Measurements from ENCODE around the gene OOEP.

DNA sequence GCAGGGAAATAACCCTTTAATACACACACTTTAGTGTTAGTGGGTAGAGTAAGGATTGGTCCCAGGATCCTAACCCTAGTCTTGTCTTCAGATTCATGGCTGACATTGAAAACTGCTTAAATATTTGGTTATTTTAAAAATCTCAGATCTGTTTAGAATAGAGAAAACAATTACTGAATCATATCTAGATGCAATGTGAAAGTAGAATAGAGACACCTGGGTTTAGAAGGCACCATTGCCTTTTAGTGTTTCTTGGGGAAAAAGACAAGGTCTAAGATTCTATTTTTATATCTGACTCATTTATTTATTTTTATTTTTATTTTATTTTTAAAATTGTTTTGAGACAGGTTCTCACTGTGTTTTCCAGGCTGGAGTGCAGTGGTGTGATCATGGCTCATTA lies 31.0 kb upstream of the OOEP start:
- TF ChIP-seq, protein P1, sequence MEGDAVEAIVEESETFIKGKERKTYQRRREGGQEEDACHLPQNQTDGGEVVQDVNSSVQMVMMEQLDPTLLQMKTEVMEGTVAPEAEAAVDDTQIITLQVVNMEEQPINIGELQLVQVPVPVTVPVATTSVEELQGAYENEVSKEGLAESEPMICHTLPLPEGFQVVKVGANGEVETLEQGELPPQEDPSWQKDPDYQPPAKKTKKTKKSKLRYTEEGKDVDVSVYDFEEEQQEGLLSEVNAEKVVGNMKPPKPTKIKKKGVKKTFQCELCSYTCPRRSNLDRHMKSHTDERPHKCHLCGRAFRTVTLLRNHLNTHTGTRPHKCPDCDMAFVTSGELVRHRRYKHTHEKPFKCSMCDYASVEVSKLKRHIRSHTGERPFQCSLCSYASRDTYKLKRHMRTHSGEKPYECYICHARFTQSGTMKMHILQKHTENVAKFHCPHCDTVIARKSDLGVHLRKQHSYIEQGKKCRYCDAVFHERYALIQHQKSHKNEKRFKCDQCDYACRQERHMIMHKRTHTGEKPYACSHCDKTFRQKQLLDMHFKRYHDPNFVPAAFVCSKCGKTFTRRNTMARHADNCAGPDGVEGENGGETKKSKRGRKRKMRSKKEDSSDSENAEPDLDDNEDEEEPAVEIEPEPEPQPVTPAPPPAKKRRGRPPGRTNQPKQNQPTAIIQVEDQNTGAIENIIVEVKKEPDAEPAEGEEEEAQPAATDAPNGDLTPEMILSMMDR (IDR thresholded peaks at IDR 0.05), result no peak
- TF ChIP-seq POLR2A (IDR thresholded peaks at IDR 0.05), result no peak
